Bronchial epithelial cell (primary cell): ENCODE results near the gene MEA1. TPM values are rescaled to one million over a fixed set of nuclear protein-coding genes. Genes with fewer than 3 reads are reported as not detected.

Experiments used
- DNase-seq: peaks from one replicate; pipeline ENCODE4 v3.0.0-alpha.2; 2010; ENCODE audit warnings: low read depth
- FAIRE-seq: peaks from 2 replicates; lab custom pipeline; 2011; peaks lifted over from hg19 to GRCh38; lab: Jason Lieb, UNC
- H3K27me3 ChIP-seq: 2 replicates; pipeline ENCODE4 v1.5.1; 2011; ENCODE audit warnings: low read length; ENCODE audit not compliant: control insufficient read depth, insufficient read depth
- H3K36me3 ChIP-seq: 2 replicates; pipeline ENCODE4 v1.5.1; 2011; ENCODE audit warnings: low read length; ENCODE audit not compliant: control insufficient read depth, insufficient read depth
- H3K4me3 ChIP-seq: 2 replicates; pipeline ENCODE4 v1.5.1; 2011; ENCODE audit warnings: mild to moderate bottlenecking, low read depth, low read length, control low read depth
- CTCF ChIP-seq: IDR thresholded peaks from 2 replicates; pipeline ENCODE4 v1.5.1; 2011; ENCODE audit warnings: mild to moderate bottlenecking, moderate library complexity, low read length, control low read depth, inconsistent platforms; ENCODE audit not compliant: insufficient read depth, severe bottlenecking
- total RNA-seq: library from RNA; depleted of rRNA; stranded (reverse); fragments of >200 nt; gene quantifications from 2 replicates; pipeline ENCODE4 v1.2.1, GENCODE V29; 2014

Gene MEA1
- total RNA-seq, 1 donor from 2014 or later: 62.4 TPM

- Histone ChIP-seq H3K36me3 (peaks cover 2% of the 10 kb centered on the region), H3K27me3 (no peaks in the 10 kb centered on the region), H3K4me3 (no peak overlapping the region)
- peak; percentile 31 for DNase-seq
- TF ChIP-seq CTCF: no peak
- no peak for FAIRE-seq
Observed at GRCh38 chr6:42988486-42989020, 25.2 kb downstream of the MEA1 start.

GRCh38 chr6:42987533-42988451 lies 26.0 kb downstream of the MEA1 start:
- no peak for FAIRE-seq
- no peak for DNase-seq
- TF ChIP-seq CTCF: no peak
- H3K36me3 ChIP-seq: peaks cover 2% of the 10 kb centered on the region
- no peak overlapping the region for H3K4me3 ChIP-seq
- H3K27me3 ChIP-seq: no peaks in the 10 kb centered on the region

GRCh38 chr6:42984924-42985475 lies 28.7 kb downstream of the MEA1 start:
- FAIRE-seq (no peak), DNase-seq (no peak)
- Histone ChIP-seq H3K4me3 (peak overlapping the region; percentile 78), H3K27me3 (no peaks in the 10 kb centered on the region), H3K36me3 (no peaks in the 10 kb centered on the region)
- no peak for TF ChIP-seq CTCF

- FAIRE-seq: no peak
- no peak for TF ChIP-seq CTCF
Observed at GRCh38 chr6:42984001-42984923, 29.5 kb downstream of the MEA1 start, which contains the start of gene PPP2R5D. PPP2R5D (plus strand) TSS chr6:42984570; CDS start chr6:42984678, 108 bp downstream.

GRCh38 chr6:42981836-42982235 lies 31.9 kb downstream of the MEA1 start:
- no peak for FAIRE-seq
- DNase-seq: no peak
- TF ChIP-seq CTCF: no peak
- H3K4me3 ChIP-seq: no peak overlapping the region
- H3K36me3 ChIP-seq: no peaks in the 10 kb centered on the region
- no peaks in the 10 kb centered on the region for H3K27me3 ChIP-seq

More at GRCh38 chr6:42984001-42984923, 29.5 kb downstream of the MEA1 start, which contains the start of gene PPP2R5D:
- Histone ChIP-seq H3K27me3 (no peaks in the 10 kb centered on the region), H3K36me3 (no peaks in the 10 kb centered on the region), H3K4me3 (peak within 1 kb of the TSS; percentile 78)
- peak; percentile 97 for DNase-seq
